8988T (cell line): ENCODE data around the gene IQSEC1.

Source experiments
- DNase-seq: peaks from one replicate; pipeline ENCODE4 v3.0.0; 2011

The IQSEC1 gene

GRCh38 chr3:12947504-12948369 lies 125.5 kb downstream of the IQSEC1 start:
- peak; percentile 74 for DNase-seq

- DNase-seq: no peak
Observed at GRCh38 chr3:12946649-12947316, 126.4 kb downstream of the IQSEC1 start.

- DNase-seq: no peak
Observed at GRCh38 chr3:12946251-12946648, 127.0 kb downstream of the IQSEC1 start.

GRCh38 chr3:12944849-12945248 lies 128.4 kb downstream of the IQSEC1 start:
- DNase-seq: no peak

- DNase-seq: no peak
Observed at GRCh38 chr3:12944413-12944812, 128.8 kb downstream of the IQSEC1 start.

GRCh38 chr3:12943124-12944021 lies 129.9 kb downstream of the IQSEC1 start:
- no peak for DNase-seq

GRCh38 chr3:12941495-12942023 lies 131.7 kb downstream of the IQSEC1 start:
- DNase-seq: no peak

GRCh38 chr3:12940854-12941253 lies 132.4 kb downstream of the IQSEC1 start:
- DNase-seq: no peak

- DNase-seq: no peak
Observed at GRCh38 chr3:12939137-12939536, 134.1 kb downstream of the IQSEC1 start.

- DNase-seq: no peak
Observed at GRCh38 chr3:12938258-12938711, 134.9 kb downstream of the IQSEC1 start.

GRCh38 chr3:12935861-12936830 lies 137.1 kb downstream of the IQSEC1 start:
- no peak for DNase-seq

GRCh38 chr3:12935023-12935860 lies 138.0 kb downstream of the IQSEC1 start:
- no peak for DNase-seq

GRCh38 chr3:12934431-12934830 lies 138.8 kb downstream of the IQSEC1 start:
- DNase-seq: no peak

- no peak for DNase-seq
Observed at GRCh38 chr3:12933901-12934300, 139.3 kb downstream of the IQSEC1 start.

- no peak for DNase-seq
Observed at GRCh38 chr3:12932754-12933153, 140.5 kb downstream of the IQSEC1 start.

GRCh38 chr3:12932347-12932746 lies 140.9 kb downstream of the IQSEC1 start:
- DNase-seq: no peak

GRCh38 chr3:12931273-12931905 lies 141.8 kb downstream of the IQSEC1 start:
- DNase-seq: no peak

- no peak for DNase-seq
Observed at GRCh38 chr3:12929801-12930200, 143.4 kb downstream of the IQSEC1 start.

- no peak for DNase-seq
Observed at GRCh38 chr3:12926660-12927059, 146.6 kb downstream of the IQSEC1 start.

- DNase-seq: no peak
Observed at GRCh38 chr3:12925648-12926047, 147.6 kb downstream of the IQSEC1 start.
